Measurements from ENCODE around the gene PRR13. TPM values are rescaled to one million over a fixed set of nuclear protein-coding genes. Genes with fewer than 3 reads are reported as not detected.

Gene PRR13
- total RNA-seq, 1 experiment from 2014 or later = 180 TPM

DNA sequence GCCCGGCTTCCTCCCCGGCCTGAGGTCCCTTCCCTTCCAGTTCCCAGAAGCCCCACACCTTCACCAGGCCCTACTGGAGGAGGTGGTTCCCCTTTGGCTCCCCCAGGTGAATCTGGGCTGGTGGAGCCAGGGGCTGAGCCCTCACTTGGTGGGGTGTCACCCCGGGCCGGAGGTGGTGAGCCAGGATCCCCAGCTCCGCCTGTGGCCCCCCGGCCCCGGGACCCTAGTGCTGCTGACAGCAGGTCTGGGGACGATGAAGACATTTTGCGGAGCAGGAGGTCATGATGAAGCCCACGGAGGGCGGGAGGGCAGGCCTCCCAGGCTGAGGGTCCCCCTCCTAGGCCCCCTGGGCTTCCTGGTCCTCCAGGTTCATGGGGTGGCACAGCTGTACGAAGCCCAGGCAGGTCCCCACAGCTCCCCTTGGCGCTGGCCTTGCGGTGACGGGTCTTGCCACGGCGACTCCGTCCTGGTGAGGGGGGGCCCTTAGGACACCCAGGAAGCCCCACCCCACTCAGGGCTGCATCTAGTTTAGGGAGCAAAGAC, 41.2 kb downstream of the PRR13 start:
- Histone ChIP-seq H3K4me1 (ENCODE audit: insufficient read depth, low read length, poor library complexity, severe bottlenecking) (no peaks in the 10 kb centered on the region), H3K4me3 (ENCODE audit: low read depth, low read length, poor library complexity, severe bottlenecking) (no peak overlapping the region), H3K27me3 (replicated peaks; ENCODE audit: insufficient read depth, low read depth, low read length, poor library complexity) (no peaks in the 10 kb centered on the region), H3K36me3 (ENCODE audit: insufficient read depth, low read length, poor library complexity, severe bottlenecking) (peaks cover 69% of the 10 kb centered on the region), H3K27ac (ENCODE audit: low read depth, low read length, poor library complexity, severe bottlenecking) (no peak overlapping the region), H3K9me3 (ENCODE audit: low read depth, low read length, poor library complexity, severe bottlenecking) (no peaks in the 10 kb centered on the region)
- ChIA-PET CTCF (interaction anchor here (1.1 kb wide), 1 partner anchor 130 kb away, joined by 3 read pairs; no protein-coding TSS in a partner anchor), POLR2A (ENCODE audit: low non-redundant PET) (no interaction called here)
- no TSS peak for BruUV-seq (replicated peaks)
- intact Hi-C loops (cut with micrococcal nuclease; ENCODE audit: unreplicated experiment) = no loop called here
- TF ChIP-seq EZH2 (IDR thresholded peaks at IDR 0.05; ENCODE audit: borderline replicate concordance, low read depth, low read length, poor library complexity, severe bottlenecking) = no peak
- TF ChIP-seq, protein P1, sequence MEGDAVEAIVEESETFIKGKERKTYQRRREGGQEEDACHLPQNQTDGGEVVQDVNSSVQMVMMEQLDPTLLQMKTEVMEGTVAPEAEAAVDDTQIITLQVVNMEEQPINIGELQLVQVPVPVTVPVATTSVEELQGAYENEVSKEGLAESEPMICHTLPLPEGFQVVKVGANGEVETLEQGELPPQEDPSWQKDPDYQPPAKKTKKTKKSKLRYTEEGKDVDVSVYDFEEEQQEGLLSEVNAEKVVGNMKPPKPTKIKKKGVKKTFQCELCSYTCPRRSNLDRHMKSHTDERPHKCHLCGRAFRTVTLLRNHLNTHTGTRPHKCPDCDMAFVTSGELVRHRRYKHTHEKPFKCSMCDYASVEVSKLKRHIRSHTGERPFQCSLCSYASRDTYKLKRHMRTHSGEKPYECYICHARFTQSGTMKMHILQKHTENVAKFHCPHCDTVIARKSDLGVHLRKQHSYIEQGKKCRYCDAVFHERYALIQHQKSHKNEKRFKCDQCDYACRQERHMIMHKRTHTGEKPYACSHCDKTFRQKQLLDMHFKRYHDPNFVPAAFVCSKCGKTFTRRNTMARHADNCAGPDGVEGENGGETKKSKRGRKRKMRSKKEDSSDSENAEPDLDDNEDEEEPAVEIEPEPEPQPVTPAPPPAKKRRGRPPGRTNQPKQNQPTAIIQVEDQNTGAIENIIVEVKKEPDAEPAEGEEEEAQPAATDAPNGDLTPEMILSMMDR (conservative IDR thresholded peaks at IDR 0.05; ENCODE audit: low read depth, low read length) = no peak
- no peak for DNase-seq (ENCODE audit: low spot score)

DNA sequence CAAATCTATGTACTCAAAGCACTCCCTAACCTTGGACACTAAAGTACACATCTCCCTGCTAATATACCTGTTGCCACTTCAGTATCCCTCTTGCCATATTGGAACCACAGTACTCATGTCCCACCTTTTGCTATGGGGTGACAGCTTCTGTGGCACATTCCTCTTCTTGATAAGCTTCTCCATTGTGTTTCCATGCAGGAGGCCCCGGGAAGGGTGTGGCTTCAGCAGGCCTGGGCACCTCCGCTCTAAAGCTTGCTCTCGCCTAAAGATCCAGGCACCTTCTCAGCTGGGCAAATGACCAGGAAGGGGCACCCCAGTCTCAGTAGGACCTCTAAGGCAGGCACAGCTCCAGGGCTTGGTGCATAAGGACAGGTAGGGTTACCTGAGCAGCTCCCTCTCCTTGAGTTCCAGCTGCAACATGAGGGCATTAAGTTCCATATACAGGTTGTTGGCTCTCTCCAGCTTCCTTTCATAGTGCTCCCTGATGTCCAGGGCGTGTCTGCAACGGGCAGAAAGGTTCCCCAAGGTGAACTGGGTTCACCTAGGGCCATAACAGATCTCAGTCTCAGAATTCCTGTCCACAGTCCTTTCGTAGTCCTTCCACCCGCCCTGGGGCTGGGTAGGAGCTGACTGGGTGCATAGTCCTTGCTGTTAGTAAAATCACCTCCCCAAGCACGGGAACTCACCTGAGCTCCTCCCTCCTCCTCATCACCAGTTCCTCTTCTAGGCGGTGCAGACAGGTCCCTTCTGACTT, 41.9 kb downstream of the PRR13 start:
- Histone ChIP-seq H3K4me3 (ENCODE audit: low read depth, low read length, poor library complexity, severe bottlenecking) (no peak overlapping the region), H3K9me3 (ENCODE audit: low read depth, low read length, poor library complexity, severe bottlenecking) (no peaks in the 10 kb centered on the region), H3K4me1 (ENCODE audit: insufficient read depth, low read length, poor library complexity, severe bottlenecking) (no peaks in the 10 kb centered on the region), H3K27me3 (replicated peaks; ENCODE audit: insufficient read depth, low read depth, low read length, poor library complexity) (no peaks in the 10 kb centered on the region), H3K36me3 (ENCODE audit: insufficient read depth, low read length, poor library complexity, severe bottlenecking) (peaks cover 62% of the 10 kb centered on the region), H3K27ac (ENCODE audit: low read depth, low read length, poor library complexity, severe bottlenecking) (no peak overlapping the region)
- CTCF ChIA-PET = interaction anchor here (0.6 kb wide), 2 partner anchors 25 to 95 kb away, joined by 3 to 6 read pairs; no protein-coding TSS in a partner anchor
- no peak for DNase-seq (ENCODE audit: low spot score)
- intact Hi-C loops (cut with micrococcal nuclease; ENCODE audit: unreplicated experiment) = no loop called here
- POLR2A ChIA-PET (ENCODE audit: low non-redundant PET) = no interaction called here
- TF ChIP-seq, protein P1 (conservative IDR thresholded peaks at IDR 0.05; ENCODE audit: low read depth, low read length) = no peak
- no peak for TF ChIP-seq EZH2 (IDR thresholded peaks at IDR 0.05; ENCODE audit: borderline replicate concordance, low read depth, low read length, poor library complexity, severe bottlenecking)
- BruUV-seq (replicated peaks) = no TSS peak

DNA sequence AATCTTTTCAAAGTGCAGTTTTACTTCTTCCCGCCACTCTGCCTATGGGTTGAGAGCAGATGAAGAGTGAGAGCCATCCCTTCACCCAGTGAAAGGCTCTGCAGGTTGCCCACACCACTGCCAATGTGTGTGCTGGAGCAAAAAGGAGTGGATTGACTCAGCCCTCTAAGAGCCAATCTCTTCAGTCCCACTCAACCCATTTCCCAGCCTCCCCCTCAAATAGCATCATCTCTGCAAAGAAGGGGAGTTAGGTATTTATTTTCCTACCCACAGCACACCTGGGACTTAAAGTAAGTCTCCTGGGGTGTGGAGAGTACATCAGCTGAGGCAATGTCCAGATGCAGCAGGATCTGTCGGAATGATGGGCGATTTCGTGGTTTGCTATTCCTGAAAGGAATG, 42.4 kb downstream of the PRR13 start:
- no peak for TF ChIP-seq EZH2 (IDR thresholded peaks at IDR 0.05; ENCODE audit: borderline replicate concordance, low read depth, low read length, poor library complexity, severe bottlenecking)
- TF ChIP-seq, protein P1 (conservative IDR thresholded peaks at IDR 0.05; ENCODE audit: low read depth, low read length) = no peak
- Histone ChIP-seq H3K27me3 (replicated peaks; ENCODE audit: insufficient read depth, low read depth, low read length, poor library complexity) (no peaks in the 10 kb centered on the region), H3K36me3 (ENCODE audit: insufficient read depth, low read length, poor library complexity, severe bottlenecking) (peaks cover 56% of the 10 kb centered on the region), H3K9me3 (ENCODE audit: low read depth, low read length, poor library complexity, severe bottlenecking) (no peaks in the 10 kb centered on the region), H3K27ac (ENCODE audit: low read depth, low read length, poor library complexity, severe bottlenecking) (no peak overlapping the region), H3K4me3 (ENCODE audit: low read depth, low read length, poor library complexity, severe bottlenecking) (no peak overlapping the region), H3K4me1 (ENCODE audit: insufficient read depth, low read length, poor library complexity, severe bottlenecking) (no peaks in the 10 kb centered on the region)
- DNase-seq (ENCODE audit: low spot score) = no peak
- ChIA-PET CTCF (interaction anchor here (0.6 kb wide), 1 partner anchor 25 kb away, joined by 3 read pairs; no protein-coding TSS in a partner anchor), POLR2A (ENCODE audit: low non-redundant PET) (no interaction called here)
- intact Hi-C loops (cut with micrococcal nuclease; ENCODE audit: unreplicated experiment) = no loop called here
- BruUV-seq (replicated peaks) = no TSS peak

All from A673 (cell line).